A549 treated with ZK216348 at 1 μM for 4 hours (cell line): ENCODE measurements around the gene HAUS2. TPM values are rescaled to one million over a fixed set of nuclear protein-coding genes. Genes with fewer than 3 reads are reported as not detected.

Source experiments
- total RNA-seq: library from RNA; stranded (reverse); fragments of 200-300 nt; extraction: Qiagen RNA extraction; gene quantifications from 5 replicates; pipeline ENCODE4 v1.2.3, GENCODE V29; 2022; ENCODE audit warnings: low read depth

The HAUS2 gene
- total RNA-seq, result 17.2 to 24.3 TPM (median 19.3 TPM) in 5 replicates

GRCh38 chr15:42548249-42549031 lies at the start of gene HAUS2, which contains the start of gene LRRC57:
Gene HAUS2, plus strand, starts transcription at chr15:42548838. Its CDS starts 35 bp downstream, at chr15:42548873.
Gene LRRC57, minus strand, starts transcription at chr15:42548793. Its CDS starts 359 bp downstream, at chr15:42548434.

GRCh38 chr15:42575188-42576039 lies 26.8 kb downstream of the HAUS2 start, which contains the start of gene STARD9:
Gene STARD9, plus strand, starts transcription at chr15:42575606. Its CDS starts 110 bp downstream, at chr15:42575716.

Other genes starting within 250 kb of the HAUS2 start
- 0.18 to 0.60 TPM (median 0.41 TPM) in 4 of 5 replicates, not detected in the other for gene CAPN3, start 189.3 kb upstream of the HAUS2 start, total RNA-seq
- gene ZNF106, start 57.7 kb upstream of the HAUS2 start, total RNA-seq, result 6.3 to 14.4 TPM (median 10.6 TPM) in 5 replicates
- gene SNAP23, start 53.2 kb upstream of the HAUS2 start, total RNA-seq, result 16.5 to 55.9 TPM (median 18.4 TPM) in 5 replicates
- gene LRRC57, start within 50 bp of the HAUS2 start, total RNA-seq, result 8.3 to 13.9 TPM (median 12.4 TPM) in 5 replicates
- gene STARD9, start 26.8 kb downstream of the HAUS2 start, total RNA-seq, result 1.2 to 2.2 TPM (median 1.8 TPM) in 5 replicates
- 4.5 to 7.6 TPM (median 6.6 TPM) in 5 replicates for gene CDAN1, start 188.3 kb downstream of the HAUS2 start, total RNA-seq